ENCODE results near the gene TINCR.

The TINCR gene

DNA sequence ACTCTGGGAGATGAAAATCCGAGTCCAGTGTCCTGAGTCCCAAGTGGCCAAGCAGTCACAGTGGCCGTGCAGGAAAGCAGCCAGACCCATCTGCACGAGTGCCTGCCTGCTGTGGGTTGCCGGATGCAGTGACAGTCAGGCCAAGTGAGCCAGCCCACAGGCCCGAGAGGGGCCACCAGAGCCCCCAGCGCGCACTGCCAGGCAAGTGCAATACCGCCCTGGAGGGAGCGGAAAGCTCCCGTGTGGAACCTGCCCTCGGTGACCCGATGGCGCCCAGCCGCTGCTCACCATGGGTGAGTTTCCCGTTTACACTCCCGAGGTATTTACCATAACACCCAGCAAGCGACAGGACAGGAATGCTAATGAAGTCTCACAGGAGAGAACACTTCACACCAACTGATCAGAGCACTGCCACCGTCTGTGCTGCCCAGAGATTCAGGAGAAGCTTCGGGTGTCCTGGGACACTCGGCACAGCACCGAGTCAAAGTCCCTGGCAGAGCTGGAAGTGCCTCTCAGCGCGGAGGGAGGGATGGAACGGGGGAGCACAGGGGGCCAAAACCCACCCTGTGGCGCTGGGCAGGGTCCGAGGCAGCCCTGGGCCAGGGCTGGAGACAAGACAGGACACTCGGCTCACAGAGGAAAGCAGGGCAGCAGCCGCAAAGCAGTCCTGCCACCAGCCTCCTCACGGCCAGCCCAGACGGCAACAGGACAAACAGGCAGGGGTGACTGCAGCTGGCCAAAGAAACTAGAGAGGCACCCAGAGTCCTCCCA is 21.3 kb upstream of the TINCR start:
- no peak for DNase-seq

DNA sequence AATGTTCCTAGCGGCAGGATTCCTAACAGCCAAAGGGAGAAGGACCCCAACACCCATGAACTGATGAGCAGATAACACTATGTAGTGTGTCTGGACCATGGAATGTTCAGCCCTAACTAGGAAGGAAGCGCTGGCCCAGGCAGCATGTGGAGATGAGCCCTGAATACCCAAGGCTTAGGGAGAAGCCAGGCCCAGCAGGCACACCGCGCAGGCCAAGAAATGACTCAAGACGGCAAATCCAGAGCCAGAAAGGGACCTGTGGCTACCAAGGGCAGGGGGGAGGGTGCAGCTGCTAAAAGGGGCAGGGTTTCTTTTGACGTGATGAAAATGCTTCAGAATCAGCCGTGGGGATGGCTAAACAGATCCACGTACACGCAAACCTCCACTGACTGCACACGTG is 20.7 kb upstream of the TINCR start:
- no peak for DNase-seq

DNA sequence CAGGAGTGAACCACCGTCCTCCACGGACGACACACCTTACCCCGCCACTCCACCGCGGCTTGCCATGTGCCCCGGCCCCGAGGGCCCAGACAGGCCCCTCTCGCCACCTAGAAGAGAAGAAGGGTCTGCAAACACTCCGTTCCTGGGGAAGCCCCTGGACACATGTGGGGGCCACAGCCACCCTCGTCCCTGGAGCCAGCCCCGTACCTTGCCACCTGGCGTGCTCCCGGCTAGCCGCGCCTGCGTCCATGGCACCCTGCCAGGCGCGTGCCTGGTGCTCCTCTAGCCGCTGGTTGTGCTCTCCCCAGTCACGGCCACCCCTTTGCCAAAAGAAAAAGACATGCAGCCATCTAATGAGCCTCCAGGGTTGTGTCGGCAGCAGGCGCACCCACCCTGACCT is 19.9 kb upstream of the TINCR start:
- no peak for DNase-seq

DNA sequence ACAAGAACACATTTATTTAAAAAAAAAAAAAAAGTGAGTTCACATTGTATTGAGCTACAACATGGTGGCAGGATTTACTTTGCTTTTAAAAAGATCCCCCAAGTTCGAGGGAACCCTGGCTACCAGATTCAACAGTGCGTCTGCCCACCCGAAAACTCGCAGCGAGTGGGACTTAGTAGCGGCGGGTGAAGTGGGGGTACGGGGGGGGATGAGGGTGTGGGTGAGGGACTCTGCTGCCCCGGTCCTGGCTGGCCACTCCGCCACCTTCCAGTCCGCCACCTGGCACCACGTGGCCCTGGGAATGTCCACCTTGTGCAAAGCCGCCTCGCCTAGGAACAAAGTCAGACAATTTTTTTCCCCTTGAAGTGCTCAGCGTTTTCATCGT is 19.3 kb upstream of the TINCR start:
- DNase-seq, result no peak

DNA sequence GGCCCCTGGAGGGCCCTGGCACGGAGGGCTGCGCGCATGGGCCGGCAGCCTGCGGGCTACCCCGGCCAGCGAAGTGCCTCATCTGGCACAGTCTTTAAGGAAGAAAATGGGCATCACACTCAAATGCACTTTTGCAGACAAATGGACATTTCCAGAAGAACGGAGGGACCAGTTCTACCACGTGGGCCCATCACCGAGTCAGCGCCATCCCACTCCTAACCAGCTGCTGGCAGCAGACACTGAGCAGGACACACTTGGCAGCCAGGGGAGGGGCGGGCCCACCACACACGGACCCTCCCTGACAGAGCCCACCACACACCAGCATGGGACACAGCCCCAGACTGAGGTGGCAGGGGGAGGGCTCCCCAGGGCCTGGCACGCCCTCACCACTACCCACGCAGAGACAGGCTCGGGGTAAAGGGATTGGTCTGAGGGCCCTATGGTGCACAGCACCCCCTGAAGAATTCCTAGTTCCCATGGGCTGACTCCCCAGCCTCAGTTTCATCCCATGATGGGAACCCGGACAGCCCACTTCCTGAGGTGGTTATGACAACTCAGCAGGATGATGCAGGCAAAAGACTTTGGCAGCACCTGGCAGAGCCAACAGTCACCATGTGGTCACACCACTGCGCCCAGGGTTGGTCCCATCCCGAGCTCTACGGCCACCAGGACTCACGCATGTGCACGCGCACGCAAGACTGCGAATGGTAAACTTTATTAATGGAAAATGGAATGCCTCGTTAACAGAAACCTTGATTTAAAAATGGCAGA is 18.7 kb upstream of the TINCR start:
- no peak for DNase-seq

DNA sequence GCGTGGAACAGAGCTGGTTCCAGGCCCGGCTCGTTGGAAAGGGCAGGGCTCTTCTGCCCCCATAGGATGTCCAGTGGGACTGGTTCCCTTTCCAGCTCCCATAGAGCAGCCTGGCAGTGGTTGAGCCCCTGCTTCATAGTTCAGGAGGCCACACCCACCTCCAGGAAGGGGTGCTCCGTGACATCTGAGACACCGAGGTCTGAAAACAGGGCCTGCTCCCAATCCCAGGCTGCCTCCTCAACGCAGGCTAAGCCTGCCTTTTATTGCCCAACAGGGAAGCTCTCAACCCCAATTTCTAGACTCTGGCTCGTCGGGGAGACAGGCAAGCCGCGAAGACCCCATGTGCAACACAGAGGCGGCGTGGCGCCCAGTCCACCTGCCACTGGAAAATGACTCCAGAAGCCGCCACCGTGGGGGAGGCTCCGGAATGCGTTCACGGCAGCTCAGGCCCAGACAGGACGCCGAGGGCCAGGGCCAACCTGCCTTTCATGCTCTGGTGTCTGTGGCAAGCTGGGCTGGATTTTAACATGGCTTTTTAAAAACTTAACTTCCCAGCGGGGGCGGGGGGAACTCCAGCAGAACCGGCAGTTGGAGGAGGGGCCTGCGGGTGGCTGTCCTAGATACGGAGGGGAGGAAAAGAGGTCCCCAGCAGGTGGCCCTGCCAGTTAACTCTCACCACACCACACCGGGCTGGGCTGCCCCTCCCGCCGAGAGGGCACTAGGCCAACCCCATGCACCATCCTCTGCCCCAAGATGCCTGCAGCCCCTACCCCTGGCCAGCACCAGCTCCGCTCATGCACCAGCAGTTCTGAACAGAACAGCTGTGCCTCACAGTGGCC is 17.9 kb upstream of the TINCR start:
- peak; percentile 34 for DNase-seq

DNA sequence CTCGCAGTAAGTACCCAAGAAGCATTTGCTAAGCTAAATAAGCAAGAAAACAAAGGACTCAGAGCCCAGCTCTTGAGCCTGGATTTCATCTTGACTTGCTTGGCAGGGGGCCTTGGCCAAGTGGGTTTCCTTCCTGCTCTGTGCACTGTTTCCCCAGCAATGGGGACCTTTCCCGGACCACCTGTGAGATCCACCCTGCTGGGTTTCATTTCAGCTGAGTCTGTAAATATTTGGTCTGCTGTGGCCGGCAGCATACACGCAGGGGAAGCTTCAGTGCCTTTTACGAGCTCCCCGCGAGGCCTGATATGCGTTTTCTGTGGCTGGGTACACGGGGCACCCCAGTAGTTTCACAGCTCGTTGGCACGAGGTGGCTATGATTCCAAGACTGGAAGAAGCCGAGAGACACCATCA is 12.4 kb upstream of the TINCR start:
- no peak for DNase-seq

DNA sequence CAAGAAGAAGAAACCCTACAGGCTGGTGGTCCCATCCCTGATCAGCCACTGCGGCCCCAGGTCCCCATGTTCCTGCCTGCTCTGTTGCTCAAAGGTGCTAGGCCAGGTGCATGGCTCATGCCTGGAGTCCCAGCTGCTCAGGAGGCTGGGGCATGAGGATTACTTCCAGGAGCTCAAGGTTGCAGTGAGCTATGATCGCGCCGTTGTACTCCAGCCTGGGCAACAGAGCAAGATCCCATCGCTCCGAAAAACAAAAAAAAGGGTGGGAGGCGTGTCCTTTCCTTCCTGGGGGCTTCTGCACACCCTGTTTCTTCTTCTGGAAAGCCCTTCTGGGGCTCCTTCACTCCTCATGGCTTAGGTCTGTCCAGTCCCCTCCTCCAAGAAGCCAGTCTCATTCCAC is 11.9 kb upstream of the TINCR start:
- DNase-seq, result no peak

DNA sequence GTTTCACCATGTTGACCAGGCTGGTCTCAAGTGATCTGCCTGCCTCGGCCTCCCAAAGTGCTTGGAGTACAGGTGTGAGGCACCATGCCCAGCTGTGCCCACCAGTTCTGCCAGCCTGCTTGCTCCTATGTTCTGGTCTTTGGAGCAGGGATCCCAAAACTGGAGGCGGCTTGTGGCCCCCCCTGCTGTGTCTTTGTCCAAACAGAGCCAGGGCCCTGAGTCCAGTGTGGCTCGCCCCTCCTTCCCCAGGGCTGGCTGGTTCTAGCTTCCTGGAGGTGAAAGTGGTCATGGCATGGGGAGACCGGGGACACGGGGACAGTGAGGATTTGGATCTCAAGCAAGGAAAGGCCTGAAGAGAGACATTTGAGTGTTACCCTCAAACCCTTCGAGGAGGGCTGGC is 11.5 kb upstream of the TINCR start:
- no peak for DNase-seq

DNA sequence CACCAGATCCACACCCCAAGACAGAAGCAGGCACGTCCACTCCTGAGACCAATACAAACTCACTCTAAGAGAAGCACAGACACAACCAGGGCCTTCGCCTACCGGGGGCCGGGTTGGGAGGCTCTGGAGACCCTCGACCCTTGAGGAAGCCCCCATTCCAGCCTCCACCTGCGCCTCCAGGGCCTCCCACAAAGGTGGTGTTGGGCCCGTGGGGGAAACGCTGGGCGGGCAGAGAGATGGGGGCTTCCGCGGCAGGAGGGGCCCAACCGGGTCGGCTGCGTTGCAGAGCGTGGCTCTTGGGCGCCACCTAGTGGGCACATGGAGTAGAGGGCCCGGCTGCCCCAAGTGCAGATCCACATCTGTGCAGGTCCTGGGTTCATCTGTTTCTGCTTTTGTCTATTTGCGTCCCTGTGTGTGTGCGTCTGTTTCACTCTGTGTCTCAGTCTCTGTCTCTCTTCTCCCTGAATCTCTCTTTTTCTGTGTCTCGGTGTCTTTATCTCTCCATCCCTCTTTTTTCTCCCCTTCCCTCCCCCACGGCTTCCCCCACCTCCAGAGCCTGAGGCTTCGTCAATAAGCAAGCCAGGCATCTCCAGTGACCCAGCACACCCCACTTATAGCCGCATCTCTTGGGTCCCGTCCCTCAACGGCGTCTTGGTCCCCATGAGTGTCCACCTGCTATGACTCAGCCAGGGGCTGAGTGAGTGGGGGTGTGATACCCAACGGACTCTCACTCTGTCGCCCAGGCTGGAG is 10.5 kb upstream of the TINCR start:
- peak; percentile 70 for DNase-seq

DNA sequence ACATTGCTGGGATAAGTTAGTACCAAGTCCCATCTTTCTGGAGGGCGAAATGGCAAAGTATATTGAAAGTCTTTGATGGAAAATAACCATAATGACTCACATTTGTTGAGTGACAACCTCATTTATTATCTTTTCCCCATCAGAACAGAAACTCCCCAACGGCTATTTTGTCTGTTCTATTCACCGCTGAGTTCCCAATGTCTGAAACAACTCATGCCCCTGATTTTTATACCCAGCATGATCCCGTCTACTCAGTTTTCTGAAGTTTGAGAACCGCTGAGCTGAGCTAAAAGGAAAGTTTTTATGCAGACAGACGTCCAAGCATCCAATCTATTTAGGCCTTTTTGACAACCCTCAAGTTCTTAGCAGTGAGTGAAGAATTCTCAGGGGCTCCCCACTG is 7.8 kb upstream of the TINCR start:
- DNase-seq, result no peak

DNA sequence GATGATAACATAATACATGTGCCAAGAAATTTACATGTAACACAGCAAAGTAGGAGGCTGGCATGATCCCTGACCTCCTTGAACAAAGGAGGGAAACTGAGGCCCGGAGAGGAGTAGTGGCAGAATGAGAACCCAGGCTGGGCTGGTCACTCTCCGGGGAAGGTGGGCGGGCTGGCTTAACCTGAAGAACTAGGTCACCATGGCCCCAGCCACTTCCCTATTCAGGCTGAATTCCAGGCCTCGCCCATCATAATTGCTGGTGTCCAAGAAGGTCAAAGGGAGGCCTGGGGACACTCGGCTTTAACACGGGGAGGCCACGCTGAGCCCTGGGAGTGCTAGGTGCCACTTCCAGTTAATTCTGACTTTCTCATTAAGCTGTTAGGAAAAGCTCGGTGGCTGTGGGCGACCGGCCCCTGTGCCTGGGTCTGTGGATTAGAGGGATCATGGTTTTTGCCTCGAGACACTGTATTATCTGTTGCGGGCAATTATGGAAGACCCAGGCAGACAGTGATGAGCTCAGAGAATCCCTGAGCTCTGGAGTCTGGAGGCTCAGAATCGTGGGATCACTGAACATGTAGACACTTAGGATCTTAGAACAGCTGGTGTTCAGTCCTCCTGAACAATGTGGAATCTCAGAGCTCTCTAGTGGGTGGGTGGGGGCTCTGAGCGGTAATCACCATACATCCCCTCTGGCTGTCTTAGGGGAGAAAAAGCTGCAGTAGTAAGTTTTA is 5.0 kb upstream of the TINCR start:
- DNase-seq, result no peak

DNA sequence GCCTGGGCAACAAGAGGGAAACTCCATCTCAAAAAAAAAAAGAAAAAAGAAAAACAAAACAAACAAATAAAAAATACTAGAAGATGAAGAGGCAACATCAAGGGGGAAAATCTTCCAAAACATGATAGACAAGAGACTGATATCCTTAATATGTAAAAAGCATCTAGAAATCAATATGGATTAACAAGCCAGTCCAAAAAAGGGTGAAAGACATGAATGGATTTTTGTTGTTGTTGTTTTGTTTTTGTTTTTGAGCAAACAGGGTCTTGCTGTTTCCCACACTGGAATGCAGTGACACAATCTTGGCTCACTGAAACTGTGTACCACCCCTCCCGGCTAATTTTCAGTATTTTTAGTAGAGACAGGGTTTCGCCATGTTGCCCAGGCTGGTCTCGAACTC is 4.0 kb upstream of the TINCR start:
- DNase-seq, result no peak

DNA sequence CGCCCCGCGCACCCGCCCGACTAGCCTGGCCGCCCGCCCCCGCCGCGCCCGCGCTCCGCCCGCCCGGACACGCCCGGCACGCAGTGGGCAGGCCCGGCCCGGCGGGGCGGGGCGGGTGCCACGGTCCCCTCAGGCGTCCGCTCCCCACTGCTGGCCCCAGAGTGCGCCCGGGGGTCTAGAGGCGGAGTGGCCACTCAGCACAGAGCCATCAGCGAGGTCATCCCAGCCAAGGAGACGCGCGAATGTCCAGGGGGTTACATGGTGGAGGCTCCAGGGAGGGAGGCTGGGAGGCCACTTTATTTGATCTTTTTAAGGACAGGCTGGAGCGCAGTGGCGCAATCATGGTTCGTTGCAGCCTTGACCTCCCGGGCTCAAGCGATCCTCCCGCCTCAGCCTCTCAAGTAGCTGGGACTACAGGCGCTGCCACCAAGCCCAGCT is 236 bp upstream of the TINCR start:
- DNase-seq, result no peak

DNA sequence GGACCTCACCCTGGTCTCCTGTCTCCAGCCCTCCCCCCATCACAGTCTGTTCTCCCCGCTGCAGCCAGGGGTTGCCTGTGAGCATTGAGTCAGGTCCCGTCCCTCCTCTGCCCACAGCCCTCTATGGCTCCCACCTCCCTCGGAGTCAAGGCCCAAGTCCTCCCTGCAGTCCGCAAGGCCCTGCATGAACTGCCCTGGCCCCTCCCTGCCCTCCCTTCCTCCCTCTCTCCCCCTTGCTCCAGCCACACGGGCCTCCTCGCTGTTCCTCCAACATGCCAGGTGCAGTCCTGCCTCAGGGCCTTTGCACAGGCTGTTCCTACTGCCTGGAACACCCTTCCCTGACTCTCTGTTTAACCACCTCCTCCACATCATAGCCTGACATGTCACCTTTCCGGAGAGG is 2.8 kb downstream of the TINCR start:
- DNase-seq, result no peak

DNA sequence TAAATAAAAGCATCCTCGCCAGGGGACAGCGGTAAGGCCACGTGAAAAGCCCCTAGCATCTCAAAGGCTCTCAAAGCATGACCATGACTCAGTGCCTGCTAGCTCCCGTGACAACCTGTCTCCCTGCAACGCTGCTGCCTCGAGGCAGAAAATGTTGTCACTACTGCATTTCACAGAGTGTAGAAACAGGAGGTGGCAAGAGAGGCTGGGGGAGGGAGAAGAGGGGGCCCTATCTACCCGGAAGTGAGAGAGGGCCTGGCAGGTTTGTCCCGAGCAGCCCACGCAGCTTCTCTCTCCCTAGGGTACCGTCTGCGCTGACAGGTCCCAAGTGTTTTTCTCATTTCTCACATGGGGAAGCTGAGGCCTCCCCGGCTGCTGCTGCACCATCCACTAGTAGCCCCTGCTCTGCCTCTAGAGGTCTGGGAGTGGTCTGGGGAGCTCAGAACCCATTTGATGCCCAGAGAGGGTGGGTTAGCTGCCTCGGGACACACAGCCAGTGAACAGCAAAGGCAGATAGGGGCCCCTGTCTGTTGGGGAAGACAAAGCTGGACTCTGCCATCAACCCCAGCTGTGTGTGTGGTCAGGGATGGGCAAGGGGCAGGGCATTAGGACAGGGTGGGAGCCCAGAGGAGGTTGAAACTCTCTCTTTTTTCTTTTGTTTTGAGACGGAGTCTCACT is 3.7 kb downstream of the TINCR start:
- DNase-seq, result no peak

DNA sequence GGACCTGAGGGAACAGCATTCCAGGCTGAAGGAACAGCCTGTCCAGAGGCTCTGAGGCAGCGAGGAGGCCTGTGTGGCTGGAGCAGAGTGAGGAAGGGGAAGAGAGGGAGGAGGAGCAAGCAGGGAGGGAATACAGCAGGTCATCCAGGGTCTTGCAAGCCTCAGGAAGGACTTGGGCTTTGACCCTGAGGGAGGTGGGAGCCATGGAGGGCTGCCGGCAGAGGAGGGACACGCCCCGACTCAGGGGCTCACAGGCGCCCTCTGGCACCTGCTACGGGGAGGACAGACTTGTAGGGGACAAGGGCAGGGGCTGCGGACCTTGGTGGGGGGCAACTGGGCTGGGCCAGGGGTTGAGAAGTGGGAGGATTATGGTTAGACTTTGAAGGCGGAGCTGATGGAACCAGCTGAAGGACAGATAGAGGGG is 4.7 kb downstream of the TINCR start:
- DNase-seq, result no peak

DNA sequence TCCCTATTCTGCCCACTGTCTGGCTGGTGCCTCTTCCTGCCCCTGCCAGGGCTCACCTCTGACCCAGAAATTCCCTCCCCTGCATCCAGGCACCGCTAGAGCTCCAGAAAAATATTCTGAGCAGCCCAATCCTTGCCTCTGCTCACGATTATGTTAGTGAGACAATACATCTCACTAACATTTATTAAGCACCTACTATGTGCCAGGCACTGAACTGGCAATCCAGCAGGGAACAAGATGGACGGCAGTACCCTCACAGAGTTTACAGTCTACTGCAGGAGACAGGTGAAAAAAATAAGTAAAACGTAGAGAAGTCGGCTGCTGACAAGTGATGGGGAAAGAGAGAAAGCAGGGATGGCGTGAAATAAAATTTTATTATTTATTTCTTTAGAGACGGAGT is 5.5 kb downstream of the TINCR start:
- DNase-seq, result no peak

DNA sequence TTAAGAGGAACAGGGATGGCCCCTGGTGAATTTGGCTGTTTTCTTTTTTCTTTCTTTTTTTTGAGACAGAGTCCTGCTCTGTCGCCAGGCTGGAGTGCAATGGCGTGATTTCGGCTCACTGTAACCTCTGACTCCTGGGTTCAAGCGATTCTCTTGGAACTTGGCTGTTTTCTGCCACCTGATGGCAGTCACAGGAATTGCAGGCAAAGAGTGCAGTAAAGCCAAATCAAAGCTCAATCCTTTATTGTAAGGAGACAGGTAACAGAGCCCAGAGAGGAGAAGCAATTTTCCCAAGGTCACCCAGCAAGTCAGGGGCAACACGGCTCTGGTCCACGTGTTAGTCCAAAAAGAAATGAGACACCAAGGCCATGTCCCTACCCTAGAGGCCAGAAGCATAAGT is 6.2 kb downstream of the TINCR start:
- no peak for DNase-seq

DNA sequence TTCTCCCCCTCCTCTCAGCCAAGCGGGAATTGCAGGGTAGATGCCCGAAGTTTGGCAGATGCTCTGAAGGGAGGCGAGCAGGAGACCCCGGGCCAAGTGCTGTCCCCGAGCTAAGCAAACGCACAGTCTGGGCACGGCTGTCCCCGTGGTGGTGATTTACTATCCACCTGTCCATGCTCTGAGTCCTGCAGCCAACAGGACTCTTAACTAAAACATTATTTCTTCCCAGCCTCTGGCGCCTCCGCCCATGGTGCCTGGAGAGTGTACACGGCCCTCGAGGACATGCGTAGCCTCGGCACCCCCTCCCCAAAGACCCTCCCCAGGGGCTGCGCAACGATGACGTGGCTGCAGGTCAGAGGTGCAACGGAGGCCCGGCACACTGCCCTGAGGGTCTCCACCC is 7.6 kb downstream of the TINCR start:
- no peak for DNase-seq

DNA sequence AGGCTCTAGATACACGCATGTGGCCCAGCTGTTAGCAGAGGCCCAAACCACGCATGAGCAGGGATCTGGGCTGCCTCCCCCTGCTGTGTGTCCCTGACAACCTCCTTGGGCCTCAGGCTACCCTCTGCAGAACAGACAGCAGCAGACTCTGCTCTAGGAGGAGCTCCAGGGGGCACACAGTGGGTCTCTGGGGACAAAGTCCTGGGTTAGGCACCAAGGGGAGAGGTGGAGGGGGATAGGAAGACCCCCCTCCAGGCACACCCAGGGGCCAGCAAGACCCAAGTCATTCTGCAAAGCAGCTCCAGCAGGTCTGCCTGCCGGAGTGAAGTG is 8.0 kb downstream of the TINCR start:
- no peak for DNase-seq

DNA sequence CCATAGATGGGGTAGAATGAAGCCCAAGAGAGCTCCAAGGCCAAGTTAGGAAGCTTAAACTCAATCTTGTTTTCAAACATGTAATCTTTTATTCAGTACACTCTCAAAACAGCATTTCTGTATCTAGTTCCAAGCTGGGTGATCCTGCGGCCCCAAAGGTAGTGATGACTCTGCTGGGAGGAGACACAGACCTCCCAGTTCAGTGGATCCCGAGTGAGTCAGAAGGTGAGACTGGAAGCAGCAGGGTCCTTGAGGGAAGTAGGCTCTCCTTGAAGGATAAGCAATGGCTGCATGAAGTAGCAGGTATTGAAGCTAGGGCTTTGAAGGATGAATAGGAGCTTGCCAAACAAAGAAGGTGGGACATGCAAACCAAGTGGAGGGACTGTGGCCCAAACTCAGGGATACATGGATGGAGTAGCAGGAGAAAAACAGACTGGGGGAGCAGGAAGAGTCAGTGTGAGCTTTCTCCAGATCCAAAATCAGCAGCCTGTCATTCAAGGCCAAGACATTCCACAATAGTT is 9.6 kb downstream of the TINCR start:
- DNase-seq, result no peak
